NCI-H2029 (cell line): ENCODE data around the gene CD276.
A peak's percentile ranks its signal among the peaks of the same experiment; 100 is the strongest.
"Not testable (repeated sequence)": the region's sequence is repeated elsewhere in the genome, so short reads cannot be mapped to it uniquely, and the experiment has no call there.

Source experiments
- DNase-seq: peaks from one replicate; lab custom pipeline; 2025; lab: John Stamatoyannopoulos, UW

The CD276 gene

DNA sequence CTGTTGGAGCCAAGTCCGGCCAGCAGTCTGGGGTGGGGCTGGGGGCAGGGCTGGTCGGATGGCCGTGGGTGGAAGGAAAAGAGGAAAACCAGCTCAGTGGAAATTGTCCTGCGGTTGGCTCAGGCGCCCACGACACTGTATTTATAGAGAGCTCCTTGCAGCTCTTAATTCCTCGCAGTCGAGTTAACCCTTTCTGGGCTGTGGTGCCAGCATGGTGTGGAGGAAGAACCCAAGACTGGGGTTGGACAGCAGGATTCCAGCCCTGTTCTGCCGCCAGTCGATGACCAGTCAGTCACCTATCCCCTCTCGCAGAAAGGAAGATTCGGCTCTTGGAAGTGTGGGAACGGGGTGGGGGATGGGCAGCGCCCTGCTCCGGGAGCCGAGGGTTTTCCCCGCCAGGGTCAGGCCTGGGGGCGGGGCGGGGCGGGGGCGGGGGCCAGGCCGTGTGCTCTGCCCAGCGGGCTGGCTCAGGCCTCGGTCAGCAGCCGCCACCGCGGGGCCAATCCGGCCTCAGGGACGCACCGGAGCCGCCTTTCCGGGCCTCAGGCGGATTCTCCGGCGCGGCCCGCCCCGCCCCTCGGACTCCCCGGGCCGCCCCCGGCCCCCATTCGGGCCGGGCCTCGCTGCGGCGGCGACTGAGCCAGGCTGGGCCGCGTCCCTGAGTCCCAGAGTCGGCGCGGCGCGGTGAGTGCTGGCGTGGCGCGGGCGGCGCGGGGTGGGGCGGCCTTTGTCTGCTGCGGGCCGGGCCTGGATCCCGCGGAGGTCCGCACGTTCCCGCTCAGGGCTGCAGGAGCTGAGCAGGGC lies at the start of gene CD276:
Gene CD276, plus strand, starts transcription at position 607 of the 804 bp plus-strand sequence. CDS start 15,257 bp downstream, outside the sequence.
- no peak for DNase-seq

DNA sequence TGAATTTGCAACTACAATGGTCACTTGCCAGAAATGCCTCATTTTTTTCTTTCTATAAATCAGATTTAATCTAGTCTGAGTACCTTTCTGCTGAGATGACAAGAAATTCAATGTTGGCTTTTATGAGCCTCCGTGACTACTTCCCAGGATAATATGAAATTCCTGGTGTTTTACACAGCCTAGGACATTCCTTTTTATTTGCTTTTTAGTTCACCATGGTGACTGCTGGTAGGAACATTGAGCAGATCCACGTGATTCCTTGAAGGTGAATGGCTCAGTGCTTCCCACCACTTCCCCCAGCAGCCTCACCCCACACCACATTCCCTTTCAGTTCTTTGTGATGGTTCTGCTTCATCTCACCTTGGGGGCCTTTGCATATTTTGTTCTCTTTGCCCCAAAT lies 46.7 kb upstream of the CD276 start:
- DNase-seq, result no peak

DNA sequence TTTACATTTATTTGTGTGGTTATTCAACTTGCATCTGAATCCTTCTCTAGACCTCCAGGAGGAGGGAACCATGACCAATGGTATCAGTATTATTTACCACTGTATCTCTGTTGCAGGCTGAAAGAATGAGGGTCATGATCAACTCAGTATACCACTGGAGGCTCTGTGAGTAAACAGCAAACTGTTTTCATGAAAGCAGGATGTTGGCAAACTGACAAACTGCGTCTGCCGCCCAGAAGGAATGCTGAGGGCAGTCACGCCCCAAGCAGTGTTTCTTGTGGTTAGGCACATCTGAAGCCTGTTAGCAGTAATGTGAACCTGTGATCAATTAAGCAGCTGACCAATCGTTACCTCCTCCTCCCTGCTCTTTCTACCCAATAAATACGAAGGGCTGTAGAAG lies 44.7 kb upstream of the CD276 start:
- DNase-seq, result not testable (repeated sequence)

DNA sequence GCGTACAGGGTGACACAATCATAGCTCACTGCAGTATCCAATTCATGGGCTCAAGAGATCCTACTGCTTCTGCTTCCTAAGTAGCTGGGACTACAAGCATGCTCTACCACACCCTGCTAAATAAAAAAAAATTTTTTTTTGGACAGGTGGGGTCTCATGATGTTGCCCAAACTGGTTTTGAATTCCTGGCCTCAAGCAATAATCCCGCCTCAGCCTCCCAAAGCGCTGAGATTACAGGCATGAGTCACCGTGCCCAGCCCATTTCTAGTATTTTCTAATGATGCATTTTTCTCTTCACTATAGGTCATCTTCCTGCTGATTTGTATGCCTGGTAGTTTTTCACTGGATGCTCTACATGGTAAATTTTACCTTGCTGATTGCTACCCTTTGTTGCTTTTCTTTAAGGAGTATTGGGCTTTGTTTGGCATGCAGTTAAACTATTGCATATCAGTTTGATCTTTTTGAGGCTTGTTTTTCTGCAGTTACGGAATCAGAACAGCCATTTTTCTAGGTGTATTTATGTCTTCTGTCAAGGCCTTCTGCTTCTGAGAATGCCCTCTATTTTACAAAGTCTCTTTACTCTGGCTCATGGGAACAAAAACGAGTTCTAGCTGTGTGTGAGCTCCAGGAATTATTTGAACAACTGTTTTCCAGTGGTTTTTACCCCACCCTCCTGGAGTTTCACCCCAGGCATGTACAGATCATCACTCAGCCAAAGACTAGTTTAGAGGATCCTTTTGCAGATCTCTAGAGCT lies 36.7 kb upstream of the CD276 start:
- DNase-seq, result no peak

DNA sequence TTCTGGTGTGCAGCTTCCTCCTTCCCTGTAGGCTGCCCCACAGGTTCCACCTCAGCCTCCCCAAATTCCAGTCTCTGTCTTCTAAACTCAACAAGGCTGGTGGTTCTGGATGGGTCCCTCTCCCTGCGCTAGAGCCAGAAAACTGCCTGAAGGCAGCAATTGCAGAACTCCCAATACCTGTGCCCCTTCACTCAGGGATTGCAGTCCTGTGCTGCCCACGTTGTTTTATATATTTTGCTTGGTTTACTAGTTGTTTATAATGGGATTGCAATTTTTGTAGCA lies 36.2 kb upstream of the CD276 start:
- no peak for DNase-seq

DNA sequence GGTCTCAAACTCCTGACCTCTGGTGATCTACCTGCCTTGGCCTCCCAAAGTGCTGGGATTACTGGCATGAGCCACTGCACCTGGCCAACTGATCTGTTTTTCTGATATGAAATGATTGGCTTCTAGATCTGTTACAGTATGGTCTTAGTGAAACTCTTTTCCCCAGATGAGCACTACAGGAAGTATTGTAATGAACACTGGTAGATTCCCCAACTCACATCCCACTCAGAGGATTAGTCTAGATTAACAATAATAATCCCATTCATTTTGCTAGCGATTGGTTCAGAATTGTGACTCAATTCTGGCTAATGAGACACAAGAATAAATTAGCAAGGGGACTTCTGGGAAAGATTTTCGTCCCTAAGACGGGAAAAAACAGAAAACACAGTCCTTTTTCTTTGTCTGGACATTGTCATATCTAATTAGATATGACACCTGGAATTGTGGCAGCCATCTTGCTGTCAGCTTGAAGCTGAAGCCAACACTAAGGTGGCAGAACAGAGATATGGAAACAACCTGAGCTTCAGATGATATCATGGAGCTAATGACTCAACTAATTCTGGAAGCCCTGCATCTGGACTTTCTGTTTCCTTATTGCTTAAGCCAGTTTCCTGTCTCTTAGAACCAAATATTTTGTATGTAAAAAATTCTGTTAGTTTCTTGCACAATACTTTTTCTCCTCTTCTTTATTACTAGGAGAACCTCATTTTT lies 33.6 kb upstream of the CD276 start:
- no peak for DNase-seq

DNA sequence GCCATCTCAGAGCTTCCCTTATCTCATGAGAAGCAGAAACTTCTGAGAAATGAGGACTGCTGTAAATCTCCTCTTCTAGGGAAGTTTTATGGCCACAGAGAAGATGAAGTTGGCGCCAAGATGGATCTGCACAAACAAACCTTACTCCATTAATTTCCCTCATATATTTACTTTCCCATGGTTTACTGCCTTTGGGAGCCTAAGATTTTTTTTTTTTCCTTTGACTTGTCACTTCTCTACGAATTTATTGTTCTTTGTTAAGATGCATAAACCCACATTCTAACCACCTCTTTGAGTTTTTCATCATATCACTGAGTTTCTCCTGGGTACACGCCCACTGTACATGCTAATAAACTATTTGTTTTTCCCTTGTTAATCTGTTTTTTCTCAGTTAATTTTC lies 29.5 kb upstream of the CD276 start:
- no peak for DNase-seq

DNA sequence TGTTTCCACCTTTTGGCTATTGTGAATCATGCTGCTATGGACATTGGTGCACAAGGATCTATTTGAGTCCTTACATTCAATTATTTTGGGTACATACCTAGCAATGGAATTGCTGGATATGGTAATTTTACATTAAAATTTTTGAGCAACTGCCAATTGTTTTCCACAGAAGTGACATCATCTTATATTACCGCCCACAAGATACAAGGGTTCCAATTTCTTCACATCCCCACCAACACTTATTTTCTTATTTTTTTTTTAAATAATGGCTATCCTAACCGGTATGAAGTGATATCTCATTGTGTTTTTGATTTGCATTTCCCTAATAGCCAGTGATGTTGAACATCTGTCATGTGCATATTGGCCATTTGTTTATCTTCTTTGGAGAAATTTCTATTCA lies 28.5 kb upstream of the CD276 start:
- DNase-seq, result no peak

DNA sequence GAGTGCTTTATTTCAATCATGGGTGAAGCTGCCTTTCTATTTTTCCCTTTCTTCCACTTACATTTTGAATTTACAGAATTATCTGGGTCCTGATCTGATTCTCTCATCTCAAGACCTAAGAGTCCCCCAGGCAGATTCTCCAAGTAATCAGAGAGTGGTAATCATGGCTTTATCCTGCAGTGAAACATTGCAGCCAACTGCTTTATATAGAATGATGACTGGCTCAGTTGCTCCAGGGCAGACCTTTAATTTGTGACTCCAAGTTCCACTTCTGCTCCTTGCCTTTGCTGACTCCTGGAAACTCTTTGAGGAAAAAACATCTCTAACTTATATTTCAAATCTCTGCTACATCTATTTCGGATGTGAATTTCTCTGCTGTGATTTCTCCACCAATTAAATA lies 25.5 kb upstream of the CD276 start:
- no peak for DNase-seq

DNA sequence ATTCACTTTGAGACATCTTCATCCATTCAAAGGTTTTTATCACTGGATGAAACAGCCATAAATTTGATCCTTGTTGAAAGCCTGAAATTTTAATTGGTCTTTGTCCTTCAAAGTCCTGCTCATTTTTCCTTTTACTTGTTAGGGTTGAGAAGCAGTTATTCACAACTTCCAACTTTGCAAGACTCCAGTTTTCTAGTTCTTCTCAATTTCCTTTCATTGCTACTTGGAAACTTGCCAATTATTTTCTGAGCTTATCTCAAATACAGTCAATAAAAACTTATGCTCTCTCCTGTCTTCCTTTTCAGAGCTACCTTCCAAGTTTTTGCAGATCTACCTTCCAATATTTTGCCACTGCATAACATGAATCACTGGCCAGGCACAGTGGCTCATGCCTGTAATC lies 23.7 kb upstream of the CD276 start:
- no peak for DNase-seq

DNA sequence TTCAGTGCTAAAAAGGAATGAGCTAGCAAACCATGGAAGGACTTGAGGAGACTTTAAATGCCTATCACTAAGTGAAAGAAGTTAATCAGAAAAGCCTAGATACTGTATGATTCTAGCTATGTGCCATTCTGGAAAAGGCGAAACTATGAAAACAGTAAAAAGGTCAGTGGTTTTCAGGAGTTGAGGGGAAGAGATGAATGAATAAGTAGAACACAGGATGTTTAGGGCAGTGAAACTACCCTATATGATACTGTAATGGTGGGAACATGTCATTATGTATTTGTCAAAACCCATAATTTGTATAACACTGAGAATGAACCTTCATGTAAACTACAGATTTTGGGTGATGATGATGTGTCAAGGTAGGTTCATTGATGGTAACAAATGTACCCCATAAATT lies 9.6 kb upstream of the CD276 start:
- DNase-seq, result no peak

DNA sequence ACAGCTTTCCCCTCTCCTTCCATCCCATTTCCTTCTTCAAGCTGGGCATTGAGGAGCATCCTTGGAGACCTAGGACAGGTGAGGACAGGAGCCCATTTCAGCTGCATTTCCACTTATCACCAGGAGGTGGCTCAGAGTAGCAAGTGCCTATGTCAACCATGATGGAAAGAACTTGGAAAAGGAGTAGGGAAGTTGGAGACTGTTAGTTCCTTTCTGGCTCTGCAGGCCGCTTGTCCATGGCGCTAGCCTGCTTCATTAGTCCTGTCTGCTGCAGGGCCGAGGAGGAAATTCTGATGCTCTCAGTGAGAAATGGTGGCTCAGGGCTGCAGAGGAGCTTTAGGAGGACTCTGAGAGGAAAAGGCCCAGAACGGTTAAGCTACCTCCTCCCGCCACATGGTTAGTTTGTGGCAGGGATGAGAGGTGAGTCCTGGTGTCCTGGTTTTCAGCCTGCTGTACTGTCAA lies 7.0 kb upstream of the CD276 start:
- peak; percentile 11 for DNase-seq

DNA sequence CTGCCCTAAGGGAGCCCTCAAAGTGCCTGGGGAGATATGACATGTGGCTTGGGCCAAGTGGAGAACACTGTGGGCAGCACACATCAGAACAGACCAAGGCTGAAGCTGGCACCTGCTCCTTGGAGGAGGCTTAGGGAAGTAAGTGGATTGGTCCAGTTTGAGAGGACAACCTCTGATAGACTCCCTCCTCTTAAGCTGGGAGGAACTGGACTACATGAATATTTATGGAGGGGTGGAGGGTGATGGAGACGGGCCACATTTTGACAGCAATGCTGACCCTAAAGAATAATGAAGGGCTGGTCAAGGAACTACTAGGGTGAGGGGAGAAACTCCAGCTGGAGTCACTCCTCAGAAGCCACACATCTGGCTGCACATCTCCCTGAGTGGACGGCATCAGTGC lies 6.5 kb upstream of the CD276 start:
- DNase-seq, result no peak

DNA sequence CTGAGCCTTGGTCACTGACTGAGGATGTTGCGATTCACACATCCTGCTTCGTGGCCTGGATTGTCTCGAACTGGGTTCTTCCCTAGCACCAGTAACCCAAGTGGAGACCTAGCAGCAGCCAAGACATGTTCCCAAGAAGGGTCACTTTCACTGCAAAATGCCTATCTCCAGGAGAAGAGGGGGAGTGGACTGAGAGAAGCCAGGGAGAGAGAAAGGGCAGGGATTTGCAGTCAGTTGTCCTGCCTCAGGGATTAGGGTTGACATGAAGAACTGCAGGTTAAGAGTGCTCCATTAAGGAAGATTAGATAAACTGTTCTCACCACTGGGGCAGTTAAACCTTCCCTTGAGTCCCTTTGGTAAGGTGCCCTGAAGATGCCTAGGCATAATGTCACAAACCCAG lies 5.7 kb upstream of the CD276 start:
- DNase-seq, result no peak

DNA sequence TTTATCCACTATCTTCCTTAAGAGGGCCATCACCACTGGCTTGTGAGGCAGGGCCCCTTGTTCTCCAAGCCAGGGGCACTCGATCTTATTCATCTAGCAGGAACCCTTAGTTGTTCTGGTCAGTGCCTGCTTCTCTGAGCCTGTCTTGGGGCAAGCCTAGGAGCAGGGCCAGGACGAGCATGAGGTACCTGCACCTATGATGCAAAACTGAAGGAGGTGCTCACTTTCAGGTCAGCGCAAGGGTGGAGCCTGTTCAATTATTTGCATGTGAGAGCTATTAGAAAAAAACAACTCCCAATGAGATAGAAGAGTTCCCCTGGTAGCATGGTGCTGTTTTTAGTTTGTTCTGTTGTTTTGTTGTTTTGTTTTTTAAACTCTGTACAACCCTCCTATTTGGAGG lies 5.0 kb upstream of the CD276 start:
- no peak for DNase-seq

DNA sequence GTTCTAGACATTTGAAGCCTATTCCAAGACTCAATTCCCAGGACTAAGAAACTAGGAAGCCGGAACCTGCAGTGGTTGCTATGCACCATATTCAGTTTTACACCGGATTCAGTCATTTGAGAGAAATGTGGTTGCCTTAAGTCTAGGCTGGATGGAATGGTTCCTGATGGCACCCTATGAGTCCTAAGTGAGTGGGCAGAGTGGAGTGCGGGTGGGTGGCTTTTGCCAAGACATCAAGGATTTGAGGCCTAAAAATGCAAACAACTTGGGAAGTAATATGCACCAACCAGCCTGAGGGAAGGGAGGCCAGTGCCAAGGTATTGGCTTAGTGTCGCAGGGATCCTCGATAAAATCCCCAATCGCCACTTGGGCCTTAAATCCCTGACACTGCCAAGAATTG lies 4.2 kb upstream of the CD276 start:
- no peak for DNase-seq

DNA sequence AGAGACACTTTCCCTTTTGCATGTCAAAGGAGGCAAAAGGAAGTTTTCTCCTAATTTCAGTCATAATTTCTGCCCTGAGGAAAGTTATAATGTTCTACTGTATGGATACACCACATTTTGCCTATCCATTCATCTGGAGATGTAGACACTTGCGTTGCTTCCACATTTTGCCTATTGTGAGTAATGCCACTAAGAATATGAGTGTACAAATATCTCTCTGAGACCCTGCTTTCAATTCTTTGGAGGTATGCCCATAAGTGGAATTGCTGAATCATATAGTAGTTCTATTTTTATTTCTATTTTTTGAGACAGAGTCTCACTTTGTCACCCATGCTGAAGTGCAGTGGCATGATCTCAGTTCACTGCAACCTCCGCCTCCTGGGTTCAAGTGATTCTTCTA lies 3.6 kb upstream of the CD276 start:
- DNase-seq, result no peak

DNA sequence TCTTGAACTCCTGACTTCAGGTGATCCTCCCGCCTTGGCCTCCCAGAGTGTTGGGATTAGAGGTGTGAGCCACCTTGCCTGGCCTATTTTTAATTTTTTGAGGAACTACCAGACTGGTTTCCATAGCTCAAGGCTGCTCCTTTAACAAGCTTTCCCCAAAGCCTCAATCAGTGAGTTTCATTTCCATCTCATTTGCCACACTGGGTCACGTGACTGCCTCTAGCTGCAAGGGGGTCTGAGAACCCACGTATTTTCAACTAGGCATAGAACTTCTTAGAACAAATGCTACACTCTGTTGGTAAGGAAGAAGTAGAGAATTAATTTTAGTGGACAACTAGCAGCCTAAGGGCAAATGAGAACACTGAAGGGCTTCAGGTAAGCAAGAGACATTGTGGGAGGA lies 3.1 kb upstream of the CD276 start:
- DNase-seq, result no peak

DNA sequence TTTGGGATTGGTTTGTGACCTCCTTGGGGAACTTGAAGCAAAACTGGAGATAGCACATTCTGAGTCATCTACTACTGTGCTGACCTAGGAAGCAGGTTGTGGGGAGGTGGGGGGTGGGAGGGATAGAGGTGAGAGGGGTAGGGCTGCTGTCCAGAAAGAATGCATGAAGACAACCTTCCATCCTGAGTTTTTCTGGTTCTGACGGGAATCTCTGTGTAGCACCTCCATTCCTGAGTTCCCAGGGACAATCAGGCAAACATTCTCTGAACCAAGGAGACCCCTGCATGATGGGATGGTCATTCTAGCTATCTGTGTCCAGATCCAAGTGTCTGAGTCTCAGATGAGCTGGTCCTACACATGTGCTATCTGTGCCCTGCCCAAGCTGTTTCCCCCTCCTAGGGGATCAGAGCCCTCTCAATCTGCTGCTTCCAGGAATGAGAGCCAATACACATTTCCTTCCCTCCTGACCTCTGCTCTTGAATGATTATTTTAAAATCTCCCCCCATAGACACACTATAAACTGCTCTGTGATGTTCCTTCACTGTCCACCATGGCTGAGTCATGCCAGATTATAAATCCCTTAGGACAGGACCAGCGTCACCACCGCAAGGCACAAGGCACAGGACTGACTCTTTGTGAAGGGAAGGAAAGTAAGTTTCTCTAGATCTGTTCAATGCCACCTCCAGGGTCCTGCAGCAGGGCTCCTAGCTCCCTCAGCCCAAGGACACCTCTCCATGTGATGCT lies 2.2 kb upstream of the CD276 start:
- DNase-seq, result no peak

DNA sequence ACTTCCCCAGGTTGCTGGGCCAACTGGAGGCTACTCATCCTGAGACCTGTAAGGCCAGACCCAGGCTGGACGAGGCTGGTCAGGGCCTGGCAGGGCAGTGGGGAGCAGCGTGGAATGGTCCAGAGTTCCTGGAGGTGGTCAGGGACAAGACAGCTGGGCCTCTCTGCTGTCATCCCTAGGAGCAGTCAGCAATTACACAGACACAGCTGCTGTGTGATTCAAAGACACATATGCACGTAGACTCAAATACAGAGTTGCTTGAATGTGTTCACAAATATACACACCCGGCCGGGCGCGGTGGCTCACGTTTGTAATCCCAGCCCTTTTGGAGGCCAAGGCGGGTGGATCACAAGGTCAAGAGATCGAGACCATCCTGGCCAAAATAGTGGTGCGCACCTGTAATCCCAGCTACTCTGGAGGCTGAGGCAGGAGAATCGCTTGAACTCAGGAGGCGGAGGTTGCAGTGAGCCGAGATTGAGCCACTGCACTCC lies 1.5 kb upstream of the CD276 start:
- no peak for DNase-seq

DNA sequence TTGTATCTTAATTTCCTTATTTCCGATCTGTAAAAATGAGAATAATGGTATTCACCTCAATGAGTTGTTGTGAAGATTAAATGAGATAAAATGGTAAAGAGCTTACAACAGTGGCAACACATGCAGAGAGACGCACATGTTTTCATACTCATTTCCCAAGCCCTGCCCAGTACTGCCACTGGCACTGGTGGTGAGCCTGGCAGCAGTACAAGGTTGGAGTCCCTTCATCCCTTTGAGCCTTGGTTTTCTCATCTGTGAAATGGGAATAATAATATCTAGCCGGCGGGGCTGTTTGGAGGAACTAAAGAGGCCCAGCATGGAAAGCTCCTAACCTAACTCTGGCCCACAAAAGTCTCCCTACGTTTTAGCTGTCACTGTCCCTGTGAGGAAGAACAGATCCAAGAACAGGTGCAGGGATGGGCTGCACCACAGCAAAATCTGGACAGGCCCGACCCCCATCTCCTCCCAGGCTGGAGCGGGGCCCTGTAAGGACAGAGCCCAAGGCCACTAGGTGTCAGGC lies 866 bp upstream of the CD276 start:
- no peak for DNase-seq
